SKM-1 treated with dmso at 0.1 percent for 144 hours (cell line): ENCODE measurements around the gene HACD1.

Experiments used
- DNase-seq: peaks from one replicate; lab custom pipeline; 2025; ENCODE audit not compliant: unreplicated experiment; lab: John Stamatoyannopoulos, UW

Gene HACD1

DNA sequence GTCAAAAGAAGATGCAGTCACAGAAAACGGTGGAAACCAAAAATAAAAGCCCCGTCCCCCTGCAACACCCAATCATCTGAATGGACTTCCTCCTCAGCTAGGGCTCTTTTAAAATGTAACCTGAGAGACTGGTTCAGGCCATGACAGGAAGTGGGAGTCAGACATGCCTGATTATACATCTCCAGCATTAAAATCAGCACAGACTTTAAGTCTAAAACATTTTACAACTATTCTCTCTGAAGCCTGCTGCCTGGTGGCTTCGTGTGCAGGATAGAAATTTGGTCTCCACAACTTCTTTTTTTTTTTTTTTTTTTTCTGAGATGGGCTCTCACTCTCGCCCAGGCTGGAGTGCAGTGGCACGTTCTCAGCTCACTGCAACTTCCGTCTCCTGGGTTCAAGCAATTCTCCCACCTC, 30.3 kb downstream of the HACD1 start:
- DNase-seq: no peak

GRCh38 chr10:17585016-17585415, 32.2 kb downstream of the HACD1 start:
- no peak for DNase-seq

- DNase-seq: no peak
These were observed 36.3 kb downstream of the HACD1 start for GRCh38 chr10:17580885-17581284.

DNA sequence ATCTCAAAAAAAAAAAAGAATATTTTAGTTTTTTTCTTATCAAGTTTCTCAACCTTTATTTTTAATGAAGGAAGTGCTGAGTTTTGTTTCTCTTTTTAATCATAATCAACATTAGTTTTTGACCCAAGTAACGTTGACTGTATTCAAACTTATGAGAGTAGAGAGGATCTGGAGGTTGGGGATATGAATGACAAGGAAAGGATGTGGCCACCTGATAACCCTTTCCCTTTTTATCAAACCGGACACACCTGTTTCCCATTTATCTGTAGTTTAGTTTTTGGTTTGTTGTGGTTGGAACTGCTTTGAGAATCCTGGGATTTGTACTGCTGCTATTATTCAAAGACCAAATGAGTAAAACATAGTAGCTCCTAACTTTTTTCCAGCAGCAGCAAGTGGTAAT, 38.6 kb downstream of the HACD1 start:
- no peak for DNase-seq

DNA sequence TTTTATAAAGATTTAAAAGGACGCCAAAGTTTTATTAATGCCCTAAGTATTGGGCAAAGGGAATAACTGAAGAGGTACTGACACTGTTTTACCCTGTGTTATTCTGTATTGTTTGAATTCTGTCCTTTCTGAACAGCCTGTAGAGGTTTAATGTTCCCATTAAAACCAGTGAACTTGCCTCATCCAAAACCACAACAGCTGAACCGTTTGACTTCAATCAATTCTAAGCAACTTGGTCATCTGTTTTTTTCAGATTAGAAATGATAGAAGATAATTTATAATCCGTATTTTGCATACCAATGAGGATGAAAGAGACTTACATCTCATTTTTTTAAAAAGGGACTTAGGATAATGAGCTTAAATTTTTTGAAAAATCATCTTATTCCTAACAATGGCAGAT, 40.4 kb downstream of the HACD1 start:
- DNase-seq: no peak

- DNase-seq: no peak
These were observed 52.3 kb downstream of the HACD1 start for GRCh38 chr10:17564911-17565310.

DNA sequence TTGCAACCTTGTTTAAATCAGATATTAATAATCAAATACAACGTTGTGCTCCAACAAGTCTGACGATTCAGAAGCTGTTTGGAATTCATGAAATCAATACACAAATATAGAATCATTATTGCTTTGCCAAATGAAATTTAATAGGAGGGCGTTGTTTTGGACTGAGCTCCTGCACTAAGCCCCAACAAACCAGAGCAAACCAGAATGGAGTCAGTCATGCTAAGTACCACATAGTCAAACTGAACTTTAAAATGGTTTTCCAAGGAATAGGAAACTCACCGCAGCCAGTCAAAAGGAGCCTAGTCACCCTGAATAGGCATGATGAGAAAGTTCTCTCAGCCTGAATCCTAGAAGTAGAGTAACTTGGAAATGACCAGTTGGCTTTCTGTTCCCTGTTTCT, 53.7 kb downstream of the HACD1 start:
- no peak for DNase-seq

DNA sequence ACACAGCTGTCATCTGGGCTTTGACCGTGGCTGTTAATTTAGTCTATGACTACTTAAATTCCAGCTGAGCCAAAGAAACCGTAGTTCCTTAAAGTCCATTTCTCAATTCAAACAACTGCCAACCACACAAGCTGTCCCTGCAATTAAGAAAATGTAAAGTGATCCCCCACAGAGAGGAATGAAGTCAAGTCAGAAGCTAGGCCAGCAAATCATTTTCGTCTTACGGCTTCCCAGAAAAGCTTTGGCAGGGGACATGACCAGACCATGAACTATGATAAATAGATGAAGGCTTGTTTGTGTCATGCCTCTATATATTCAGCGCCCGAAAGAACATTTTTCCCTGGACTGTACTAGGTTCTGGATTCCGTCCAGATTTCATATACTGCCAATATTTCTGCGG, 54.6 kb downstream of the HACD1 start:
- no peak for DNase-seq

DNA sequence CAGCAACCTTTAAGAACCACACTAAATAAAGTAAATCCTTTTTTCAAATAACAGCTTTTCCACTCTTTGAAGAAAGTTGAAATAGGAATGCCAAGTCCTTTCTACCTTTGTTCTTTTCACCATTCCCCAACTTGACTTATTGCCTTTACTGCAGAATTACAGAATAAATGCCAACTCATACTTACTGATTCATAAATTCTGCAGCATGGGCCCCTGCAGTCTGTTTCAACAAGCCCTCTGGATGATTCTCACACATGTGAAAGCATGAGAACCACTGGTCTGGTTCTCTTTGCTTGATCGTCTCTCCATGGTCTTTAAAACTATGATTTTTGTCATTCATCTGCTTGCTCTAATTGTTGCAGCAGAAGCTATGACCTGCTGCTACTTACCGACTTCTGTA, 56.1 kb downstream of the HACD1 start:
- no peak for DNase-seq

GRCh38 chr10:17557459-17557858, 59.7 kb downstream of the HACD1 start:
- DNase-seq: no peak

GRCh38 chr10:17548770-17549169, 68.4 kb downstream of the HACD1 start:
- DNase-seq: no peak

DNA sequence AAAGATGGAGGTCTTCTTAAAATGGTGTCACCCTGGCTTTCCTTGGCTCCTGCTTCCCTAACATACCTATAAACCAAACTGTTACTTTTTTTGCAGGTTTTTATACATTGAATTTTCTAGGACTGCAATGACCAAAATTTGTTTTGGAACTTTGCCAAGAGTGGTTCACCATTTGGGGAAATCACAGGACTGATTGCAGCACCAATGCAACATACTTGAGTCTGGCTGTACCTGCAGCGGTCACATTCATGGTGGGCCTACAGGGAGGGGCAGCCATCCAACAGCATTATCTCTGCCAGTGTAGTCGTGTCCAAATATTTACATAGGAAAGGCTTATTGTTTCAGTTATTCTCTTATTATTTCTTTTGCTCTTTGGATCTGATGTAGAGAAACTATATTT, 69.0 kb downstream of the HACD1 start:
- DNase-seq: no peak

- no peak for DNase-seq
These were observed 70.1 kb downstream of the HACD1 start for GRCh38 chr10:17547060-17547459.

DNA sequence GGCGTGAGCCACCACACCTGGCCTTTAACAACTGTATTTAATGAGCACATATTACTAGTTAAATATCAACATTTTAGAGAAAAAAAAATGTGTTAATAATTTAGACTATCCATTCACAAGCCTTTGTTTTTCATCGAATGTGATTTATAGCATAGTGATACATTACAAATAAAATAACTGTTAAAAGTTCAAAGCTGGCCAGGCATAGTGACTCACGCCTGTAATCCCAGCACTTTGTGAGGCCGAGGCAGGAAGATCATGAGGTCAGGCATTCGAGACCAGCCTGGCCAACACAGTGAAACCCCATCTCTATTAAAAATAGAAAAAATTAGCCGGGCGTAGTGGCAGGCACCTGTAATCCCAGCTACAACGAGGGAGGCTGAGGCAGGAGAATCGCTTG, 72.7 kb downstream of the HACD1 start:
- DNase-seq: no peak
